ENCODE results near the gene ADSL. TPM values are rescaled to one million over a fixed set of nuclear protein-coding genes. Genes with fewer than 3 reads are reported as not detected.

ADSL gene
- total RNA-seq, 1 donor from 2014 or later, result 110 TPM

DNA sequence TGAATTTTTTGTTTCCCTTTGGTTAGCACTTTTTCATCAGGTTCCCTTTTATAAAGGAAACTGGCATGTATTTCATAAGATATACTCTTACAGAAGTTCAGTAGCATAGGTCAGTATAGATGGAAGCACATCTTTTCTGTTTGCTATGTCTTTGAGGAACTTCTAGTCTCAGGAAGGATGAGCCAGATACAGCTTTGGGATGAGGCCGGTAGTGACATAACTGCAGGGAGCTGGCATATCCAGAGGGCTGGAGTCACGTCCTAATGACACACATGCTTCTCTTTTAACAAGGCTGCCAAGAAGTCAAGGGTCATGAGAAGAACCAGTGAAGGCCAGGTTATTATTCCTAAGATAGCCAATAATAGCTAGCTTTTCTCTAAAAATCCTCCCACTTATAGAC lies 33.3 kb upstream of the ADSL start:
- FAIRE-seq (no peak), DNase-seq (ENCODE audit: low read depth) (no peak)
- Histone ChIP-seq H3K27me3 (ENCODE audit: control insufficient read depth, insufficient read depth, low read length) (no peaks in the 10 kb centered on the region), H3K4me3 (ENCODE audit: low read depth, low read length) (no peak overlapping the region), H3K36me3 (ENCODE audit: control insufficient read depth, insufficient read depth, low read length) (peaks cover 9% of the 10 kb centered on the region)
- TF ChIP-seq, protein P1, sequence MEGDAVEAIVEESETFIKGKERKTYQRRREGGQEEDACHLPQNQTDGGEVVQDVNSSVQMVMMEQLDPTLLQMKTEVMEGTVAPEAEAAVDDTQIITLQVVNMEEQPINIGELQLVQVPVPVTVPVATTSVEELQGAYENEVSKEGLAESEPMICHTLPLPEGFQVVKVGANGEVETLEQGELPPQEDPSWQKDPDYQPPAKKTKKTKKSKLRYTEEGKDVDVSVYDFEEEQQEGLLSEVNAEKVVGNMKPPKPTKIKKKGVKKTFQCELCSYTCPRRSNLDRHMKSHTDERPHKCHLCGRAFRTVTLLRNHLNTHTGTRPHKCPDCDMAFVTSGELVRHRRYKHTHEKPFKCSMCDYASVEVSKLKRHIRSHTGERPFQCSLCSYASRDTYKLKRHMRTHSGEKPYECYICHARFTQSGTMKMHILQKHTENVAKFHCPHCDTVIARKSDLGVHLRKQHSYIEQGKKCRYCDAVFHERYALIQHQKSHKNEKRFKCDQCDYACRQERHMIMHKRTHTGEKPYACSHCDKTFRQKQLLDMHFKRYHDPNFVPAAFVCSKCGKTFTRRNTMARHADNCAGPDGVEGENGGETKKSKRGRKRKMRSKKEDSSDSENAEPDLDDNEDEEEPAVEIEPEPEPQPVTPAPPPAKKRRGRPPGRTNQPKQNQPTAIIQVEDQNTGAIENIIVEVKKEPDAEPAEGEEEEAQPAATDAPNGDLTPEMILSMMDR (IDR thresholded peaks at IDR 0.05; ENCODE audit: insufficient read depth, low read length, severe bottlenecking), result no peak

DNA sequence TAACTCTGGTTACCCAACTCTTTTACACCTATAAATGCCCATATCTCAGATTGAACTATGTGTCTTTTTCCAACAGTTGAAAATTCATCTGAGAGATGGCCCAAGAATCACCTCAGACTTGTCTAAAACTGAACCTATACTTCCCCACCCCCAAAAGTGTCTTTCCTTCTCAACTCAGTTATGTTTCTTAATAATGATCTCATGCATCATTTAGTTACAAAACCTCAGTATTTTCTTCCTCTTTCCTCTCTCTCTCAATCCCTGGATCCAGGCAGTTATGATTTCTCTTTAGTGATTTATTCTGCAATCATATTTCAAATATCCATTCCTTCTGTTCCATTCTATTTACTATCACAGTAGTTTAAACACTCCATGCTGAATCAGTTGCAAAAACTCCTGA lies 32.3 kb upstream of the ADSL start:
- FAIRE-seq (no peak), DNase-seq (ENCODE audit: low read depth) (no peak)
- Histone ChIP-seq H3K36me3 (ENCODE audit: control insufficient read depth, insufficient read depth, low read length) (peaks cover 9% of the 10 kb centered on the region), H3K4me3 (ENCODE audit: low read depth, low read length) (no peak overlapping the region), H3K27me3 (ENCODE audit: control insufficient read depth, insufficient read depth, low read length) (no peaks in the 10 kb centered on the region)
- TF ChIP-seq, protein P1 (IDR thresholded peaks at IDR 0.05; ENCODE audit: insufficient read depth, low read length, severe bottlenecking), result no peak

DNA sequence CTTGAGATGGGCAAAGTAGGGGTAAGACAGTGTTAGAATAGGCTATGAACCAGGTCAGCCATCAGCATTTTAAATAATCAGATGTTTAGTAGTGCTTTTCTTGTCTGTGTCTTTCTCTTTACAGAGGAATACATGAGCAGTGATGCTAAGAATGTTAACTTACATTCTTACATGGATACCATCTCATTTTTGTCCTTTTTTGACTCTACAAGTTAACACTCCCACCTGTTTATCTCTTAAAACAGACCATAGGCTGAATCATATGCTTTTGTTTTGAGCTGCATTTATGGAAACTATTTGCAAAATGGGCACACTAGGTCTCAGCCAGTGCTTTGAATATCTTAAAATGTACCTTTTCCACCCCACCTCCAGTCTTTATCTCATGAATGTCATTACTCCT lies 25.6 kb upstream of the ADSL start:
- H3K27me3 ChIP-seq (ENCODE audit: control insufficient read depth, insufficient read depth, low read length), result no peaks in the 10 kb centered on the region
- H3K4me3 ChIP-seq (ENCODE audit: low read depth, low read length), result no peak overlapping the region
- DNase-seq (ENCODE audit: low read depth) (no peak), FAIRE-seq (no peak)
- peaks cover 5% of the 10 kb centered on the region for H3K36me3 ChIP-seq (ENCODE audit: control insufficient read depth, insufficient read depth, low read length)
- TF ChIP-seq, protein P1 (IDR thresholded peaks at IDR 0.05; ENCODE audit: insufficient read depth, low read length, severe bottlenecking), result no peak

DNA sequence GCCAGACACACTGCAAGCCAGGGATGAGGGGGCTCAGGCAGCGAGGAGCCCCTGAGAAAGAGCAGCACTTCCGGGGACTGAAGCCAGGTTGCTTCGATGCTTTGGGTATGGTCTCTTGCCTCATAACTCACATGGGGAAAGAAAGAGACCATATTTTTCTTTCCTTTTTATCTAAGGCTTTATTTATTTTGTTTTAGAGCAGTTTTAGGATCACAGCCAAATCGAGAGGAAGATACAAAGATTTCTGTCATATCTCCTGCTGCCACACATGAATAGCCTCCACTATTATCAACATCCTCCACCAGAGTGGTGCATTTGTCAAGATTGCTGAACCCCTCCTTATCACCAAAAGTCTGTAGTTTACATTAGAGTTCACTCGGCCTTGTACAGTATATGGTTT lies 24.3 kb upstream of the ADSL start:
- TF ChIP-seq, protein P1 (IDR thresholded peaks at IDR 0.05; ENCODE audit: insufficient read depth, low read length, severe bottlenecking), result no peak
- FAIRE-seq (no peak), DNase-seq (ENCODE audit: low read depth) (no peak)
- Histone ChIP-seq H3K4me3 (ENCODE audit: low read depth, low read length) (no peak overlapping the region), H3K36me3 (ENCODE audit: control insufficient read depth, insufficient read depth, low read length) (peaks cover 5% of the 10 kb centered on the region), H3K27me3 (ENCODE audit: control insufficient read depth, insufficient read depth, low read length) (no peaks in the 10 kb centered on the region)

DNA sequence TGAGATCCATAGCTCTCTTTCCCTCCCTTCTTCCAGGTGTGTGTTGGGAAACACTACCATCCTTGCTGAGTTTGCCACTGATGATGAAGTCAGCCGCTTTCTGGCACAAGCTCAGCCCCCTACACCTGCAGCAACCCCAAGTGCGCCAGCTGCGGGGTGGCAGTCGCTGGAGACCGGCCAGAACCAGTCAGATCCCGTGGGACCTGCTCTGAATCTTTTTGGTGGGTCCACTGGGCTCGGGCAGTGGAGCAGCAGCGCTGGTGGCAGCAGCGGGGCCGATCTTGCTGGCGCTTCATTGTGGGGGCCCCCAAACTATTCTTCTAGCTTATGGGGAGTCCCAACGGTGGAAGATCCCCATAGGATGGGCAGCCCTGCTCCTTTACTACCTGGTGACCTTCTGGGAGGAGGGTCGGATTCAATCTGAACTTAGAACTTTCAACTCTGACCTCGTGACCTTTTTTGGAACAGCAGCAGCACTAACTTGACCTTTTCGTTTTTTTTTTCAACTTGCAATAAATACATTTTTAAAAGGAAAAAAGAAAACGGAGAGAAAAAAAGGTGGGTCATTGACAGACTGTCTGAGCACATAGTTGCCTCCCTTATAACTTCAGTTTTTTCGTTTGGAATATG lies 23.4 kb upstream of the ADSL start:
- TF ChIP-seq, protein P1 (IDR thresholded peaks at IDR 0.05; ENCODE audit: insufficient read depth, low read length, severe bottlenecking), result no peak
- no peak for DNase-seq (ENCODE audit: low read depth)
- no peak for FAIRE-seq
- Histone ChIP-seq H3K4me3 (ENCODE audit: low read depth, low read length) (no peak overlapping the region), H3K36me3 (ENCODE audit: control insufficient read depth, insufficient read depth, low read length) (peaks cover 5% of the 10 kb centered on the region), H3K27me3 (ENCODE audit: control insufficient read depth, insufficient read depth, low read length) (no peaks in the 10 kb centered on the region)

DNA sequence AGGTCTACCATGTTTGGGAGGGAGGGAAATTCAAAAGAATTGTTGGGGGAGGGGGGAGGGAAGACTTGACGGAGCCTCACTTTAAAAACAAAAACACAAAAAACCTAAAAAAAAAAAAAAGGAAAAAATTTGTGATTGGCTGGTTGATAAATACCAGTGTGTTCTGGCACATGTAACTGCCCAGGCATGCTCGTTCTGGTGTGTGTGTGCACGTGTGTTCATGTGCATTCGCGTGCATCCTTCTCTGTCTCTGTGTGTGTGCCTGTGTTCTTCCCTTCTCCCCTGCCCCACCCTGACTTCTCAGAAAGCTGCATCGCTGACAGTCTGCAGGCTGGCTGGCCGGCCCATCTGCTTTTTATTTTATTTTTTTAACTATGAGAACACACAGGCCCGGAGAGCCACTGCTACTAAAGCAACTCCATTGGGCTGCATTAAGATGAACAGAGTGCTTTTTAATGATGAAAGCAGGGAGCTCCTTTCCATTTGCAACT lies 22.6 kb upstream of the ADSL start:
- Histone ChIP-seq H3K4me3 (ENCODE audit: low read depth, low read length) (no peak overlapping the region), H3K27me3 (ENCODE audit: control insufficient read depth, insufficient read depth, low read length) (no peaks in the 10 kb centered on the region), H3K36me3 (ENCODE audit: control insufficient read depth, insufficient read depth, low read length) (peaks cover 5% of the 10 kb centered on the region)
- DNase-seq (ENCODE audit: low read depth) (no peak), FAIRE-seq (no peak)
- TF ChIP-seq, protein P1 (IDR thresholded peaks at IDR 0.05; ENCODE audit: insufficient read depth, low read length, severe bottlenecking), result no peak

Data from bronchial epithelial cell (primary cell).